Vagina (tissue), 2 donors: ENCODE data around the gene SOD2.

Experiments used
- POLR2A ChIP-seq, 2 donors: fragments of 450-650 bp; IDR thresholded peaks; one replicate each; pipeline ENCODE4 v1.6.1; 2017; ENCODE audit warnings: antibody characterized with exemption in 2 of 2, mild to moderate bottlenecking in 2 of 2, moderate library complexity in 2 of 2
- POLR2AphosphoS5 ChIP-seq, 2 donors: sonication (generic); formaldehyde crosslinking; IDR thresholded peaks; one replicate each; pipeline ENCODE4 v1.9.0; 2017; ENCODE audit warnings: antibody characterized with exemption in 2 of 2, mild to moderate bottlenecking in 2 of 2, low read depth in 1 of 2; ENCODE audit not compliant: insufficient read depth in 1 of 2
- TF ChIP-seq, protein P1 (sequence below), 3 experiments: fragments of 450-650 bp in 2 of 3; fragments of 200-600 bp in 1 of 3; sonication (generic) in 1 of 3; IDR thresholded peaks; one replicate each; pipeline ENCODE4 v1.5.1; 2017 to 2019; ENCODE audit warnings: antibody characterized with exemption in 3 of 3, mild to moderate bottlenecking in 2 of 3, moderate library complexity in 2 of 3

DNA sequence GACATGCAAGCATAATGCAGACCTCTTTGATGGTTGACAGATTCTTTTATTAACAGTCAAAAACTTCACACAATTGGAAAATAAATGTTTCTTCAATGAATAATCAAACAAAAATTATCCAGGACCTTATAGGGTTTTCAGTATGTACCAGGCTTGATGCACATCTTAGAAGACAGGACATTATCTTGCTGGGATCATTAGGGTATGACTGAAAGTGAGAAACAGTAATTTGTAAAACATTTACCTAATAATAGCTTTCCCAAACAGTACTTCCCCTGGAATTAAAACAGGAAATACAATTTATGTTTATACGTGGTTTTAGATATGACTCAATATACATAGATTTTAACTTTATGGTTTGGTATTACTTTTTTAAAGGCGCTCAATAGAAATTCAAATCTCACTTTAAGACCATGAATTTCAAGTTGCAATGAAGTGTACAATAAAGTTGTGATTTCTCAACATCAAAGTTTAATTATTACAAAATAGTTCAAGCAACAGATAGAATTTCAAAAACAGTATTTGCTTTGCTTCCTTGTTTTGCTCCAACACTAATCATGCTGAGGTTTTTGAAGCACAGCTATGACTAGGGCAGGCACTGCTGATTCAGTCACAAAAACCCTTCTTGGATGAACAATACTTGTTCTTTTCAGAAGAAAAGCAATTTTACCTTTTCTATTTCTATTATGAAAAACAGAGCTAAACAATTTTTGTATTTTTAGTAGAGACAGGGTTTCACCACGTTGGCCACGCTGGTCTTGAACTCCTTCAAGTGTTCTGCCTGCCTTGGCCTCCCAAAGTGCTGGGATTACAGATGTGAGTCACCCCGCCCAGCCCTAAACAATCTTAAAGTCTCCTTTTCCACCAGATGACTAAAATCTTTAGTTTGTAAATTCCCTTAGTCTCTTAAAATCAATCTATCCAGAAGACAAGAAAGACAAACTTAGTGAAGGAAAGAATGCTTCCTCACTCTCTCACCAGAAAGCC is 13.7 kb downstream of the SOD2 start:
- TF ChIP-seq, protein P1, sequence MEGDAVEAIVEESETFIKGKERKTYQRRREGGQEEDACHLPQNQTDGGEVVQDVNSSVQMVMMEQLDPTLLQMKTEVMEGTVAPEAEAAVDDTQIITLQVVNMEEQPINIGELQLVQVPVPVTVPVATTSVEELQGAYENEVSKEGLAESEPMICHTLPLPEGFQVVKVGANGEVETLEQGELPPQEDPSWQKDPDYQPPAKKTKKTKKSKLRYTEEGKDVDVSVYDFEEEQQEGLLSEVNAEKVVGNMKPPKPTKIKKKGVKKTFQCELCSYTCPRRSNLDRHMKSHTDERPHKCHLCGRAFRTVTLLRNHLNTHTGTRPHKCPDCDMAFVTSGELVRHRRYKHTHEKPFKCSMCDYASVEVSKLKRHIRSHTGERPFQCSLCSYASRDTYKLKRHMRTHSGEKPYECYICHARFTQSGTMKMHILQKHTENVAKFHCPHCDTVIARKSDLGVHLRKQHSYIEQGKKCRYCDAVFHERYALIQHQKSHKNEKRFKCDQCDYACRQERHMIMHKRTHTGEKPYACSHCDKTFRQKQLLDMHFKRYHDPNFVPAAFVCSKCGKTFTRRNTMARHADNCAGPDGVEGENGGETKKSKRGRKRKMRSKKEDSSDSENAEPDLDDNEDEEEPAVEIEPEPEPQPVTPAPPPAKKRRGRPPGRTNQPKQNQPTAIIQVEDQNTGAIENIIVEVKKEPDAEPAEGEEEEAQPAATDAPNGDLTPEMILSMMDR (IDR thresholded peaks at IDR 0.05), result no peak
- TF ChIP-seq POLR2A (IDR thresholded peaks at IDR 0.05), result no peak
- TF ChIP-seq POLR2AphosphoS5 (IDR thresholded peaks at IDR 0.05; ENCODE audit: insufficient read depth in 1 of 2, low read depth in 1 of 2), result no peak
